Astrocyte of the spinal cord (primary cell): Measurements from ENCODE around the gene KIF17.

Experiments
- DNase-seq: peaks from one replicate; pipeline ENCODE4 v3.0.0; 2011; ENCODE audit warnings: low read depth, low spot score
- H3K4me3 ChIP-seq: 2 replicates; pipeline ENCODE4 v1.5.1; 2011; ENCODE audit warnings: low read depth, mild to moderate bottlenecking, low read length, moderate library complexity
- CTCF ChIP-seq: IDR thresholded peaks from 2 replicates; pipeline ENCODE4 v1.5.1; 2012; ENCODE audit warnings: low read depth, mild to moderate bottlenecking, low read length, inconsistent platforms
- in situ Hi-C: cut with HindIII; loops from 2 replicates; pipeline ENCODE4 v1.10.0; 2017; ENCODE audit warnings: low sequenced_read_pairs

KIF17 gene

GRCh38 chr1:20717452-20718342 lies at the start of gene KIF17:
KIF17 (minus strand) TSS chr1:20718007; CDS start chr1:20717706, 301 bp downstream.
- in situ Hi-C loops: no loop called here
- TF ChIP-seq CTCF: no peak
- H3K4me3 ChIP-seq: peak within 1 kb of the TSS; percentile 34
- peak; percentile 69 for DNase-seq

GRCh38 chr1:20767271-20767670 lies 49.5 kb upstream of the KIF17 start:
- TF ChIP-seq CTCF: no peak
- DNase-seq: no peak
- H3K4me3 ChIP-seq: no peak overlapping the region
- in situ Hi-C loops: no loop called here

- no peak for DNase-seq
- in situ Hi-C loops: no loop called here
- no peak for TF ChIP-seq CTCF
- H3K4me3 ChIP-seq: no peak overlapping the region
Observed at GRCh38 chr1:20763417-20763816, 45.6 kb upstream of the KIF17 start.

DNA sequence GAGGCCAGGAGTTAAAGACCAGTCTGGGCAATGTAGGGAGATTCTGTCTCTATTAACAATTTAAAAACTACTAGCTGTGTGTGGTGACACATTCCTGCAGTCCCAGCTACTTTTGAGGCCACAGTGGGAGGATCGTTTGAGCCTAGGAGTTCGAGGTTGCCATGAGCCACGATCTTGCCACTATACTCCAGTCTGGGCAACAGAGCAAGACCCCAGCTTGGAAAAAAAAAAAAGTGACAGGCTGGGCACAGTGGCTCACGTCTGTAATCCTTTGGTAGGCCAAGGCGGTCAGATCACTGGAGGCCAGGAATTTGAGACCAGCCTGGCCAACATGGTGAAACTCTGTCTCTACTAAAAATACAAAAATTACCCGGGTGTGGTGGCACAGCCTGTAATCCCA lies 42.5 kb upstream of the KIF17 start:
- TF ChIP-seq CTCF: no peak
- in situ Hi-C loops: no loop called here
- DNase-seq: no peak
- no peak overlapping the region for H3K4me3 ChIP-seq

DNA sequence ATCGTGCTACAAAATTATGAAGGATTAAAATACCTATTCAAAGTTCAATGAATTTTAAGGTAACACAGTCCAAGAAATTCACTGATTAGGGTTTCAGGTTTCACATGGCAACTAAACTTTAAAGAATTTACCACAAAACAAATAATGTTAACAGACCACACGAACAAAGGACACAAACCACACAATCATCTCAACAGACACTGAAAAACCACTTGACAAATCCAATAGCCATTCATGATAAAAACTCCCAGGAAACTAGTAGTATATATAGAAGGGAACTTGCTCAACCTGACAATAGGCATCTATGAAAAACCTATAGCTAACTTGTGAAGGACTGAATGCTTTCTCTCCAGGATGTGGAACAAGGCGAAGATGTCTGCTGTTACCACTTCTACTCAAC lies 35.8 kb upstream of the KIF17 start:
- no peak for TF ChIP-seq CTCF
- in situ Hi-C loops: no loop called here
- H3K4me3 ChIP-seq: no peak overlapping the region
- peak; percentile 65 for DNase-seq

GRCh38 chr1:20751462-20751990 lies 33.7 kb upstream of the KIF17 start:
- no peak for TF ChIP-seq CTCF

More at GRCh38 chr1:20751462-20751990, 33.7 kb upstream of the KIF17 start:
- no peak overlapping the region for H3K4me3 ChIP-seq
- DNase-seq: no peak
- in situ Hi-C loops: no loop called here
